HCT116 (cell line): ENCODE results near the gene NAGLU. TPM values are rescaled to one million over a fixed set of nuclear protein-coding genes. Genes with fewer than 3 reads are reported as not detected.

ENCODE experiments used
- ATAC-seq: fragments of 200-7000 bp; cut with Tn5 transposase; 2 replicates; pipeline ENCODE4 v1.9.1; 2020; ENCODE audit warnings: mild to moderate bottlenecking, moderate library complexity
- BruUV-seq: library from RNA; stranded (reverse); fragments of 400-500 nt; replicated peaks from 2 replicates; lab custom pipeline; 2021; lab: Mats Ljungman, UMichigan
- CTCF ChIA-PET: fragments of 300-600 bp; sonication (Branson Sonifier 250); formaldehyde crosslinking; loops from one replicate; lab custom pipeline; 2021; ENCODE audit warnings: antibody characterized with exemption; lab: Charles Lee
- POLR2A ChIA-PET: fragments of 300-600, 350-600 bp; sonication (Branson Sonifier 250); formaldehyde crosslinking; loops from one replicate; lab custom pipeline; 2021; ENCODE audit warnings: antibody characterized with exemption; lab: Charles Lee
- RAD21 ChIA-PET, 2 experiments: fragments of 300-600 bp; sonication (Branson Sonifier 250); formaldehyde crosslinking; loops; one replicate each; lab custom pipeline; 2023; ENCODE audit warnings: low total read pairs in 2 of 2; ENCODE audit not compliant: uncharacterized antibody in 2 of 2, unreplicated experiment in 2 of 2, low non-redundant PET in 1 of 2; lab: Charles Lee
- DNase-seq: peaks from one replicate; pipeline ENCODE4 v3.0.0-alpha.2; 2010; ENCODE audit warnings: low read depth, low spot score
- H2AFZ ChIP-seq: fragments of 200-600 bp; shearing (Covaris generic), sonication (generic); 2 replicates; pipeline ENCODE4 v1.6.1; 2017; ENCODE audit warnings: low read depth, mixed run types, mixed read lengths, antibody characterized with exemption, low read length; ENCODE audit not compliant: poor library complexity, severe bottlenecking
- H3K27ac ChIP-seq: 2 replicates; pipeline ENCODE4 v1.5.1; 2012; ENCODE audit warnings: low read depth, low read length
- H3K27me3 ChIP-seq: fragments of 200-600 bp; sonication (generic); 2 replicates; pipeline ENCODE4 v1.6.1; 2016; ENCODE audit warnings: mixed run types, low read length, mixed read lengths; ENCODE audit not compliant: insufficient read depth
- H3K36me3 ChIP-seq, 2 experiments: fragments of 200-500 bp in 1 of 2; fragments of 200-600 bp in 1 of 2; sonication (Bioruptor generic) in 1 of 2; sonication (generic) in 1 of 2; 2 replicates each; pipeline versions ENCODE4 v1.5.1 to v1.6.1; 2014 to 2016; ENCODE audit warnings: low read length in 2 of 2, inconsistent platforms in 1 of 2, mixed read lengths in 1 of 2, mixed run types in 1 of 2; ENCODE audit not compliant: insufficient read depth in 2 of 2, control insufficient read depth in 1 of 2
- H3K4me1 ChIP-seq, 2 experiments: fragments of 200-600 bp in 1 of 2; sonication (generic) in 1 of 2; 2 replicates each; pipeline versions ENCODE4 v1.5.1 to v1.6.1; 2012 to 2017; ENCODE audit warnings: low read length in 2 of 2, inconsistent platforms in 1 of 2, mild to moderate bottlenecking in 1 of 2, mixed read lengths in 1 of 2, mixed run types in 1 of 2, moderate library complexity in 1 of 2; ENCODE audit not compliant: insufficient read depth in 2 of 2, control insufficient read depth in 1 of 2
- H3K4me2 ChIP-seq: fragments of 200-600 bp; sonication (generic); 2 replicates; pipeline ENCODE4 v1.6.1; 2017; ENCODE audit warnings: mixed run types, low read length, mixed read lengths
- H3K4me3 ChIP-seq, 2 experiments: fragments of 200-600 bp in 1 of 2; sonication (generic) in 1 of 2; replicated peaks in 1 of 2; 2 replicates each; pipeline ENCODE4 v1.5.1; 2011 to 2016; ENCODE audit warnings: low read length in 2 of 2, control low read depth in 1 of 2, low read depth in 1 of 2, mild to moderate bottlenecking in 1 of 2, mixed read lengths in 1 of 2, mixed run types in 1 of 2
- H3K79me2 ChIP-seq: fragments of 200-600 bp; sonication (generic); 2 replicates; pipeline ENCODE4 v1.6.1; 2017; ENCODE audit warnings: mild to moderate bottlenecking, mixed run types, low read length, moderate library complexity, mixed read lengths; ENCODE audit not compliant: insufficient read depth
- H3K9ac ChIP-seq: fragments of 200-600 bp; sonication (generic); 2 replicates; pipeline ENCODE4 v1.6.1; 2016; ENCODE audit warnings: low read length, mixed read lengths
- H3K9me2 ChIP-seq: fragments of 200-600 bp; sonication (generic), shearing (Covaris generic); 2 replicates; pipeline ENCODE4 v1.6.1; 2017; ENCODE audit warnings: mixed run types, mild to moderate bottlenecking, moderate library complexity; ENCODE audit not compliant: insufficient read depth
- H3K9me3 ChIP-seq, 2 experiments: fragments of 200-500 bp in 1 of 2; fragments of 200-600 bp in 1 of 2; sonication (Bioruptor generic) in 1 of 2; sonication (generic) in 1 of 2; 2 replicates each; pipeline ENCODE4 v1.6.1; 2014 to 2017; ENCODE audit warnings: low read length in 2 of 2, mixed read lengths in 2 of 2, inconsistent platforms in 1 of 2, low read depth in 1 of 2, mild to moderate bottlenecking in 1 of 2, mixed run types in 1 of 2, moderate library complexity in 1 of 2; ENCODE audit not compliant: control insufficient read depth in 1 of 2, insufficient read depth in 1 of 2
- H4K20me1 ChIP-seq: fragments of 200-600 bp; sonication (generic), shearing (Covaris generic); 2 replicates; pipeline ENCODE4 v1.6.1; 2017; ENCODE audit warnings: mixed run types, mild to moderate bottlenecking, moderate library complexity; ENCODE audit not compliant: insufficient read depth
- CBX3 ChIP-seq: IDR thresholded peaks from 2 replicates; pipeline ENCODE4 v1.6.1; 2012; ENCODE audit warnings: low read depth
- CTCF ChIP-seq, 3 experiments: fragments of 200-600 bp in 1 of 3; sonication (generic) in 1 of 3; IDR thresholded peaks in 2 of 3; conservative IDR thresholded peaks in 1 of 3; 2 replicates each; pipeline ENCODE4 v1.5.1; 2012 to 2017; ENCODE audit warnings: low read depth in 2 of 3, low read length in 2 of 3, antibody characterized with exemption in 1 of 3, borderline replicate concordance in 1 of 3, control low read depth in 1 of 3, mild to moderate bottlenecking in 1 of 3, mixed read lengths in 1 of 3, mixed run types in 1 of 3, moderate library complexity in 1 of 3; ENCODE audit not compliant: insufficient read depth in 1 of 3
- EGR1 ChIP-seq: IDR thresholded peaks from 2 replicates; pipeline ENCODE4 v1.6.1; 2012; ENCODE audit warnings: low read depth
- ELF1 ChIP-seq: IDR thresholded peaks from 2 replicates; pipeline ENCODE4 v1.6.1; 2012; ENCODE audit warnings: low read depth, borderline replicate concordance
- EZH2 ChIP-seq: fragments of 200-600 bp; sonication (generic); IDR thresholded peaks from 2 replicates; pipeline ENCODE4 v1.6.1; 2017; ENCODE audit warnings: antibody characterized with exemption, mixed run types
- EZH2phosphoT487 ChIP-seq: fragments of 200-600 bp; IDR thresholded peaks from 2 replicates; pipeline ENCODE4 v1.6.1; 2018; ENCODE audit warnings: antibody characterized with exemption, borderline replicate concordance
- FOSL1 ChIP-seq: IDR thresholded peaks from 2 replicates; pipeline ENCODE4 v1.6.1; 2012; ENCODE audit warnings: low read depth
- MAX ChIP-seq: IDR thresholded peaks from 2 replicates; pipeline ENCODE4 v1.6.1; 2012
- SIN3A ChIP-seq: IDR thresholded peaks from 2 replicates; pipeline ENCODE4 v1.6.1; 2012; ENCODE audit warnings: low read depth
- SP1 ChIP-seq: IDR thresholded peaks from 2 replicates; pipeline ENCODE4 v1.6.1; 2012; ENCODE audit warnings: low read depth
- YY1 ChIP-seq: IDR thresholded peaks from 2 replicates; pipeline ENCODE4 v1.6.1; 2011; ENCODE audit warnings: low read length, low read depth, moderate library complexity, mild to moderate bottlenecking; ENCODE audit not compliant: insufficient replicate concordance; ENCODE audit errors: extremely low read depth
- ZFX ChIP-seq: fragments of 450-650 bp; IDR thresholded peaks from 2 replicates; pipeline ENCODE4 v1.6.1; 2017
- intact Hi-C: fragments of 100-400 bp; cut with micrococcal nuclease; formaldehyde crosslinking; loops from 2 replicates; pipeline ENCODE4 v1.10.0; 2022
- total RNA-seq: library from RNA; stranded (reverse); gene quantifications from one replicate; pipeline ENCODE4 v1.2.1, GENCODE V29; 2021; ENCODE audit not compliant: unreplicated experiment

Gene NAGLU
- total RNA-seq, 1 experiment from 2014 or later, result 17.7 TPM

GRCh38 chr17:42563543-42563942, 27.5 kb downstream of the NAGLU start:
- ChIA-PET RAD21 (no interaction called here), POLR2A (no interaction called here), CTCF (no interaction called here)
- DNase-seq (no peak), ATAC-seq (no peak)
- BruUV-seq, result no TSS peak
- Histone ChIP-seq H3K36me3 (peaks cover 11 to 29% of the 10 kb centered on the region in 2 experiments; a peak in 3 of 4 replicates), H3K4me1 (peaks cover 30 to 58% of the 10 kb centered on the region in 2 experiments), H3K4me2 (peak overlapping the region; percentile 99), H3K9ac (peak overlapping the region; percentile 99), H3K79me2 (peaks cover 43% of the 10 kb centered on the region), H4K20me1 (no peaks in the 10 kb centered on the region), H3K4me3 (peak overlapping the region; percentile 99 to 100), H3K9me2 (no peaks in the 10 kb centered on the region), H3K27ac (peak overlapping the region; percentile 89), H2AFZ (no peak overlapping the region), H3K27me3 (no peaks in the 10 kb centered on the region), H3K9me3 (no peaks in the 10 kb centered on the region)
- intact Hi-C loops, result no loop called here
- no peak for TF ChIP-seq ZFX
- no peak for TF ChIP-seq EGR1
- TF ChIP-seq FOSL1, result no peak
- TF ChIP-seq SP1, result no peak
- 0 out of 2 replicates have a peak, but pooled peaks have one; percentile 3 for TF ChIP-seq SIN3A
- no peak for TF ChIP-seq ELF1
- TF ChIP-seq YY1, result no peak
- TF ChIP-seq CTCF (IDR thresholded peaks at IDR 0.05 in 2 of 3, conservative IDR thresholded peaks at IDR 0.05 in 1 of 3; ENCODE audit: borderline replicate concordance in 1 of 3, insufficient read depth in 1 of 3, low read depth in 2 of 3, low read length in 2 of 3), result no peak
- no peak for TF ChIP-seq MAX

- Histone ChIP-seq H3K27ac (peak overlapping the region; percentile 89), H3K9me3 (no peaks in the 10 kb centered on the region), H3K4me3 (peak overlapping the region; percentile 99 to 100), H3K79me2 (peaks cover 47% of the 10 kb centered on the region), H4K20me1 (no peaks in the 10 kb centered on the region), H3K9ac (peak overlapping the region; percentile 99), H3K36me3 (peaks cover 15 to 33% of the 10 kb centered on the region in 2 experiments), H3K27me3 (no peaks in the 10 kb centered on the region), H3K4me1 (peaks cover 30 to 58% of the 10 kb centered on the region in 2 experiments), H2AFZ (no peak overlapping the region), H3K4me2 (peak overlapping the region; percentile 99), H3K9me2 (no peaks in the 10 kb centered on the region)
- intact Hi-C loops, result no loop called here
- TF ChIP-seq EZH2 (no peak), CTCF (IDR thresholded peaks at IDR 0.05 in 2 of 3, conservative IDR thresholded peaks at IDR 0.05 in 1 of 3; ENCODE audit: borderline replicate concordance in 1 of 3, insufficient read depth in 1 of 3, low read depth in 2 of 3, low read length in 2 of 3) (no peak), EZH2phosphoT487 (no peak), CBX3 (no peak)
- no peak for DNase-seq
- BruUV-seq, result no TSS peak
- POLR2A ChIA-PET, result no interaction called here
- RAD21 ChIA-PET, result no interaction called here
- CTCF ChIA-PET, result no interaction called here
- ATAC-seq, result no peak
These were observed 27.9 kb downstream of the NAGLU start for GRCh38 chr17:42563950-42564349.
